Measurements from ENCODE around the gene SLC4A5.

DNA sequence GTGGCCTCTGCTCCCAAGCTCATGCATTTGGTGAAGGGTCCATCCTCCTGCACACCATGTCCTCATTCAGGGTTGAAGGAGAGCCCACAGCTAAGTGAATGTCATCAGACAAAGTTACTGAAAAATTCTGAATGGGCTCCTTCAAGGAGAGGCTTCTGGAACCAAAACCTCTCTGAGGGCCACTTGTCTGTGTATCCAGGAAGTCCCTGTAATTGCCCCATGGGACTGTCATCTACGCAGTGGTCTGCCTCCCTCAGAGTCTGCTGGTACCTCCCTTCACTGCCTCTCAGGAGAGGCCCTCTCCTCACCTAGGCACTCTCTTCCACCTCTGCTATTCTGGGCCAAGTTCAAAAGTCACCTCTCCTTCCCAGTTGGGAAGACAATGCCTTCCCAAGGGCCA lies 68.0 kb downstream of the SLC4A5 start:
- TF ChIP-seq POLR2A (IDR thresholded peaks at IDR 0.05) = no peak
- TF ChIP-seq, protein P1, sequence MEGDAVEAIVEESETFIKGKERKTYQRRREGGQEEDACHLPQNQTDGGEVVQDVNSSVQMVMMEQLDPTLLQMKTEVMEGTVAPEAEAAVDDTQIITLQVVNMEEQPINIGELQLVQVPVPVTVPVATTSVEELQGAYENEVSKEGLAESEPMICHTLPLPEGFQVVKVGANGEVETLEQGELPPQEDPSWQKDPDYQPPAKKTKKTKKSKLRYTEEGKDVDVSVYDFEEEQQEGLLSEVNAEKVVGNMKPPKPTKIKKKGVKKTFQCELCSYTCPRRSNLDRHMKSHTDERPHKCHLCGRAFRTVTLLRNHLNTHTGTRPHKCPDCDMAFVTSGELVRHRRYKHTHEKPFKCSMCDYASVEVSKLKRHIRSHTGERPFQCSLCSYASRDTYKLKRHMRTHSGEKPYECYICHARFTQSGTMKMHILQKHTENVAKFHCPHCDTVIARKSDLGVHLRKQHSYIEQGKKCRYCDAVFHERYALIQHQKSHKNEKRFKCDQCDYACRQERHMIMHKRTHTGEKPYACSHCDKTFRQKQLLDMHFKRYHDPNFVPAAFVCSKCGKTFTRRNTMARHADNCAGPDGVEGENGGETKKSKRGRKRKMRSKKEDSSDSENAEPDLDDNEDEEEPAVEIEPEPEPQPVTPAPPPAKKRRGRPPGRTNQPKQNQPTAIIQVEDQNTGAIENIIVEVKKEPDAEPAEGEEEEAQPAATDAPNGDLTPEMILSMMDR (IDR thresholded peaks at IDR 0.05) = no peak
- TF ChIP-seq POLR2AphosphoS5 (IDR thresholded peaks at IDR 0.05; ENCODE audit: insufficient read depth in 1 of 2, low read depth in 1 of 2) = no peak
